ENCODE results near the gene ERCC3.

ERCC3 gene

GRCh38 chr2:127293748-127294562, at the start of gene ERCC3:
TSS of gene ERCC3 (minus strand) at chr2:127294144. CDS start at chr2:127294081, 63 bp downstream.
- Mint-ChIP-seq H3K4me3 (peak within 1 kb of the TSS; percentile 99), H3K9me3 (no peaks in the 10 kb centered on the region), H3K4me1 (peaks cover 32% of the 10 kb centered on the region), H3K36me3 (ENCODE audit: low read depth) (peaks cover 42% of the 10 kb centered on the region), H3K27ac (peak within 1 kb of the TSS; percentile 97), H3K27me3 (no peaks in the 10 kb centered on the region)
- DNase-seq (peak; percentile 89), ATAC-seq (peak; percentile 99)

- H3K27me3 Mint-ChIP-seq: no peaks in the 10 kb centered on the region
- H3K4me1 Mint-ChIP-seq: peaks cover 31% of the 10 kb centered on the region
- no peak overlapping the region for H3K27ac Mint-ChIP-seq
- DNase-seq (no peak), ATAC-seq (no peak)
- no peak overlapping the region for H3K4me3 Mint-ChIP-seq
- H3K9me3 Mint-ChIP-seq: no peaks in the 10 kb centered on the region
- H3K36me3 Mint-ChIP-seq (ENCODE audit: low read depth): peaks cover 23% of the 10 kb centered on the region
Measured at GRCh38 chr2:127343277-127343676, 49.3 kb upstream of the ERCC3 start.

GRCh38 chr2:127342101-127342500, 48.2 kb upstream of the ERCC3 start:
- ATAC-seq (no peak), DNase-seq (no peak)
- H3K27ac Mint-ChIP-seq: no peak overlapping the region
- H3K9me3 Mint-ChIP-seq: no peaks in the 10 kb centered on the region
- peaks cover 20% of the 10 kb centered on the region for H3K4me1 Mint-ChIP-seq
- no peak overlapping the region for H3K4me3 Mint-ChIP-seq
- no peaks in the 10 kb centered on the region for H3K27me3 Mint-ChIP-seq
- peaks cover 27% of the 10 kb centered on the region for H3K36me3 Mint-ChIP-seq (ENCODE audit: low read depth)

- Mint-ChIP-seq H3K9me3 (no peaks in the 10 kb centered on the region), H3K27me3 (no peaks in the 10 kb centered on the region), H3K27ac (no peak overlapping the region), H3K4me3 (no peak overlapping the region), H3K36me3 (ENCODE audit: low read depth) (peaks cover 5% of the 10 kb centered on the region), H3K4me1 (no peaks in the 10 kb centered on the region)
- no peak for ATAC-seq
- no peak for DNase-seq
Measured at GRCh38 chr2:127332335-127332734, 38.4 kb upstream of the ERCC3 start.

GRCh38 chr2:127330753-127331152, 36.8 kb upstream of the ERCC3 start:
- Mint-ChIP-seq H3K4me3 (no peak overlapping the region), H3K4me1 (no peaks in the 10 kb centered on the region), H3K27me3 (no peaks in the 10 kb centered on the region), H3K36me3 (ENCODE audit: low read depth) (peaks cover 8% of the 10 kb centered on the region), H3K9me3 (no peaks in the 10 kb centered on the region), H3K27ac (no peak overlapping the region)
- DNase-seq (no peak), ATAC-seq (no peak)

GRCh38 chr2:127326289-127326945, 32.5 kb upstream of the ERCC3 start:
- DNase-seq (no peak), ATAC-seq (no peak)
- no peak overlapping the region for H3K27ac Mint-ChIP-seq
- H3K36me3 Mint-ChIP-seq (ENCODE audit: low read depth): peaks cover 31% of the 10 kb centered on the region
- H3K9me3 Mint-ChIP-seq: no peaks in the 10 kb centered on the region
- no peak overlapping the region for H3K4me3 Mint-ChIP-seq
- no peaks in the 10 kb centered on the region for H3K4me1 Mint-ChIP-seq
- no peaks in the 10 kb centered on the region for H3K27me3 Mint-ChIP-seq

- Mint-ChIP-seq H3K4me3 (no peak overlapping the region), H3K4me1 (peaks cover 9% of the 10 kb centered on the region), H3K36me3 (ENCODE audit: low read depth) (peaks cover 48% of the 10 kb centered on the region), H3K27ac (no peak overlapping the region), H3K9me3 (peaks cover 8% of the 10 kb centered on the region), H3K27me3 (no peaks in the 10 kb centered on the region)
- no peak for ATAC-seq
- no peak for DNase-seq
Measured at GRCh38 chr2:127324635-127325034, 30.7 kb upstream of the ERCC3 start.

- no peak overlapping the region for H3K27ac Mint-ChIP-seq
- no peaks in the 10 kb centered on the region for H3K27me3 Mint-ChIP-seq
- peaks cover 8% of the 10 kb centered on the region for H3K9me3 Mint-ChIP-seq
- ATAC-seq (no peak), DNase-seq (no peak)
- H3K4me3 Mint-ChIP-seq: no peak overlapping the region
- peaks cover 18% of the 10 kb centered on the region for H3K4me1 Mint-ChIP-seq
- peaks cover 66% of the 10 kb centered on the region for H3K36me3 Mint-ChIP-seq (ENCODE audit: low read depth)
Measured at GRCh38 chr2:127321303-127321702, 27.4 kb upstream of the ERCC3 start.

- Mint-ChIP-seq H3K4me1 (peaks cover 18% of the 10 kb centered on the region), H3K4me3 (no peak overlapping the region), H3K36me3 (ENCODE audit: low read depth) (peaks cover 63% of the 10 kb centered on the region), H3K27me3 (no peaks in the 10 kb centered on the region), H3K27ac (peak overlapping the region; percentile 83), H3K9me3 (peaks cover 8% of the 10 kb centered on the region)
- no peak for ATAC-seq
- no peak for DNase-seq
Measured at GRCh38 chr2:127320586-127321275, 26.8 kb upstream of the ERCC3 start.

GRCh38 chr2:127320067-127320466, 26.1 kb upstream of the ERCC3 start:
- Mint-ChIP-seq H3K36me3 (ENCODE audit: low read depth) (peaks cover 65% of the 10 kb centered on the region), H3K9me3 (peaks cover 8% of the 10 kb centered on the region), H3K4me1 (peaks cover 18% of the 10 kb centered on the region), H3K4me3 (no peak overlapping the region), H3K27me3 (no peaks in the 10 kb centered on the region), H3K27ac (peak overlapping the region; percentile 83)
- ATAC-seq (peak; percentile 83), DNase-seq (no peak)

GRCh38 chr2:127314193-127314988, 20.4 kb upstream of the ERCC3 start:
- no peak overlapping the region for H3K27ac Mint-ChIP-seq
- ATAC-seq (no peak), DNase-seq (no peak)
- no peaks in the 10 kb centered on the region for H3K27me3 Mint-ChIP-seq
- H3K36me3 Mint-ChIP-seq (ENCODE audit: low read depth): peaks cover 40% of the 10 kb centered on the region
- peaks cover 9% of the 10 kb centered on the region for H3K4me1 Mint-ChIP-seq
- H3K4me3 Mint-ChIP-seq: no peak overlapping the region
- no peaks in the 10 kb centered on the region for H3K9me3 Mint-ChIP-seq

GRCh38 chr2:127313406-127313805, 19.5 kb upstream of the ERCC3 start:
- Mint-ChIP-seq H3K9me3 (no peaks in the 10 kb centered on the region), H3K4me3 (no peak overlapping the region), H3K27me3 (no peaks in the 10 kb centered on the region), H3K4me1 (no peaks in the 10 kb centered on the region), H3K36me3 (ENCODE audit: low read depth) (peaks cover 31% of the 10 kb centered on the region), H3K27ac (no peak overlapping the region)
- ATAC-seq (no peak), DNase-seq (no peak)

GRCh38 chr2:127310980-127311379, 17.0 kb upstream of the ERCC3 start:
- Mint-ChIP-seq H3K4me3 (no peak overlapping the region), H3K4me1 (no peaks in the 10 kb centered on the region), H3K27ac (no peak overlapping the region), H3K36me3 (ENCODE audit: low read depth) (peaks cover 28% of the 10 kb centered on the region), H3K27me3 (no peaks in the 10 kb centered on the region), H3K9me3 (no peaks in the 10 kb centered on the region)
- DNase-seq (no peak), ATAC-seq (no peak)

GRCh38 chr2:127309468-127309867, 15.5 kb upstream of the ERCC3 start:
- H3K27me3 Mint-ChIP-seq: no peaks in the 10 kb centered on the region
- H3K4me1 Mint-ChIP-seq: no peaks in the 10 kb centered on the region
- no peaks in the 10 kb centered on the region for H3K9me3 Mint-ChIP-seq
- H3K27ac Mint-ChIP-seq: no peak overlapping the region
- no peak for ATAC-seq
- DNase-seq: no peak
- H3K4me3 Mint-ChIP-seq: no peak overlapping the region
- peaks cover 22% of the 10 kb centered on the region for H3K36me3 Mint-ChIP-seq (ENCODE audit: low read depth)
